HG02852 (cell line): ENCODE data around the gene ANKS3.

Experiments
- ATAC-seq: cut with Tn5 transposase; IDR thresholded peaks from one replicate; pipeline ENCODE4 v1.9.1; 2021; ENCODE audit warnings: mild to moderate bottlenecking, moderate library complexity; ENCODE audit not compliant: unreplicated experiment

Gene ANKS3

GRCh38 chr16:4734063-4734729 lies at the start of gene ANKS3, which contains the start of gene DNAAF8:
TSS of gene ANKS3 (minus strand) at chr16:4734271. CDS start at chr16:4730149, 4,122 bp downstream.
TSS of gene DNAAF8 (plus strand) at chr16:4734537. CDS start at chr16:4736515, 1,978 bp downstream.
- ATAC-seq = peak; percentile 81

- no peak for ATAC-seq
Measured at GRCh38 chr16:4783251-4783950, 49.3 kb upstream of the ANKS3 start.

- no peak for ATAC-seq
Measured at GRCh38 chr16:4780235-4780634, 46.2 kb upstream of the ANKS3 start.

- no peak for ATAC-seq
Measured at GRCh38 chr16:4778050-4778392, 44.0 kb upstream of the ANKS3 start.

GRCh38 chr16:4777339-4778049 lies 43.4 kb upstream of the ANKS3 start:
- ATAC-seq = no peak

GRCh38 chr16:4776141-4776705 lies 42.2 kb upstream of the ANKS3 start:
- no peak for ATAC-seq

GRCh38 chr16:4775005-4775404 lies 40.9 kb upstream of the ANKS3 start:
- ATAC-seq = no peak

- ATAC-seq = no peak
Measured at GRCh38 chr16:4772351-4772750, 38.3 kb upstream of the ANKS3 start.

- ATAC-seq = no peak
Measured at GRCh38 chr16:4771646-4772045, 37.6 kb upstream of the ANKS3 start.

- no peak for ATAC-seq
Measured at GRCh38 chr16:4769306-4769638, 35.2 kb upstream of the ANKS3 start.

- ATAC-seq = peak; percentile 63
Measured at GRCh38 chr16:4768549-4769305, 34.7 kb upstream of the ANKS3 start.

GRCh38 chr16:4767872-4768548 lies 33.9 kb upstream of the ANKS3 start:
- ATAC-seq = no peak

- ATAC-seq = peak; percentile 80
Measured at GRCh38 chr16:4766875-4767628, 33.0 kb upstream of the ANKS3 start, which contains the start of gene ZNF500. TSS of gene ZNF500 (minus strand) at chr16:4767162. CDS start at chr16:4765978, 1,184 bp downstream.

- no peak for ATAC-seq
Measured at GRCh38 chr16:4765511-4766474, 31.7 kb upstream of the ANKS3 start.

- ATAC-seq = no peak
Measured at GRCh38 chr16:4763791-4764190, 29.7 kb upstream of the ANKS3 start.

- no peak for ATAC-seq
Measured at GRCh38 chr16:4762205-4762604, 28.1 kb upstream of the ANKS3 start.

- ATAC-seq = no peak
Measured at GRCh38 chr16:4760221-4760910, 26.3 kb upstream of the ANKS3 start.

GRCh38 chr16:4755687-4756086 lies 21.6 kb upstream of the ANKS3 start:
- ATAC-seq = no peak
